Stimulated activated CD8-positive, alpha-beta memory T cell treated with anti-CD3 and anti-CD28 coated beads, Interleukin-15, amount 100 ng/mL, for 24 hours (primary cell): ENCODE measurements around the gene TRIM28.
"Not testable (repeated sequence)": the region's sequence is repeated elsewhere in the genome, so short reads cannot be mapped to it uniquely, and the experiment has no call there.

Source experiments
- DNase-seq: peaks from one replicate; pipeline ENCODE4 v3.0.0-alpha.2; 2020; ENCODE audit warnings: low read depth

Gene TRIM28

GRCh38 chr19:58561373-58562121 is 17.7 kb downstream of the TRIM28 start:
- no peak for DNase-seq

- no peak for DNase-seq
These were observed 18.5 kb downstream of the TRIM28 start for GRCh38 chr19:58562122-58563033.

GRCh38 chr19:58563034-58563573 is 19.2 kb downstream of the TRIM28 start:
- DNase-seq = no peak

GRCh38 chr19:58563823-58564222 is 20.0 kb downstream of the TRIM28 start:
- no peak for DNase-seq

- no peak for DNase-seq
These were observed 23.1 kb downstream of the TRIM28 start for GRCh38 chr19:58566989-58567388.

- DNase-seq = no peak
These were observed 24.7 kb downstream of the TRIM28 start for GRCh38 chr19:58568453-58569130.

GRCh38 chr19:58569191-58569942 is 25.5 kb downstream of the TRIM28 start:
- no peak for DNase-seq

GRCh38 chr19:58569943-58570670 is 26.2 kb downstream of the TRIM28 start:
- no peak for DNase-seq

- no peak for DNase-seq
These were observed 27.1 kb downstream of the TRIM28 start for GRCh38 chr19:58570770-58571574.

GRCh38 chr19:58571575-58571947 is 27.7 kb downstream of the TRIM28 start:
- DNase-seq = no peak

GRCh38 chr19:58572026-58572817 is 28.4 kb downstream of the TRIM28 start:
- no peak for DNase-seq

- peak; percentile 98 for DNase-seq
These were observed 29.2 kb downstream of the TRIM28 start, which contains the start of gene MZF1 for GRCh38 chr19:58572818-58573657. TSS of gene MZF1 (minus strand) at chr19:58573335. CDS start at chr19:58571389, 1,946 bp downstream.

GRCh38 chr19:58573658-58574164 is 29.8 kb downstream of the TRIM28 start:
- DNase-seq = no peak

- no peak for DNase-seq
These were observed 31.5 kb downstream of the TRIM28 start for GRCh38 chr19:58575183-58576041.

GRCh38 chr19:58577581-58577980 is 33.7 kb downstream of the TRIM28 start:
- not testable (repeated sequence) for DNase-seq

- DNase-seq = no peak
These were observed 34.4 kb downstream of the TRIM28 start for GRCh38 chr19:58578012-58578925.
